ENCODE measurements around the gene UBXN10. TPM values are rescaled to one million over a fixed set of nuclear protein-coding genes. Genes with fewer than 3 reads are reported as not detected.

UBXN10 gene
- total and polyA plus RNA-seq, 2 of the 13 experiments (the other 11 are each of a cell fraction or from before 2014, with no cell fraction given): 0.04 to 0.05 TPM

DNA sequence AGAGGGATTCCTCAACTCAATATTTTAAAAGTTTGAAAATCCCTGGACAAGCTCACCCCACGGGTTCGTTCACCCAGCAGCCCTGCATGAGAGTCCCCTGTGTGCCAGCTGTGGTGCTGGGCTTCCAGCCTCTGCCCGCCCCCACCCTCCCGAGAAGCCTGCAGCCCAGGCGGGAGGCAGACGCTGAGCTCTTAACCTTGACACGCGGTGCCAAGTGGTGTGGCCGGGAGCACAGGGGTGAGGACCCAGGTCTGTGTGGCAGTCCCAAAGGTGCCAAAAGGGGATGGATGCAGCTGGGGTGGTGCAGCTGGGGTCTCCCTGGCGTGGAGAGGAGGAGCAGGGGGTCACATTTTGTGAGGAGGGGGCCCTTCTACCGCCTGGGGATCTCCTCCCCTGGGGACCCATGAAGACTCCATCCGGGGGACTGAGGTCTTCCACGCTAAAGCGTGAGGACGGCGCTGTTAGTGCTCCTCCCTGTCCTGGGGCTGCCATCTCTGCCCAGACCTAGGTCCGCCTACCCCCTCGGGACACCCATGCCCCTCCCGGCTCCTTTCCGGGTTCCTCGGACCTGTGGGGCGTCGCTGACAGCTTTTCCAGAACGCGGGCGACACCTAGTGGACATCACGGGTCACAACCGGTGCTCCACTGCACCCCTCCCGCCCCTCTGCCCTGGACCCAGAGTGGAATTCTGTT is 33.8 kb upstream of the UBXN10 start (continued):
- TF ChIP-seq, protein P1, sequence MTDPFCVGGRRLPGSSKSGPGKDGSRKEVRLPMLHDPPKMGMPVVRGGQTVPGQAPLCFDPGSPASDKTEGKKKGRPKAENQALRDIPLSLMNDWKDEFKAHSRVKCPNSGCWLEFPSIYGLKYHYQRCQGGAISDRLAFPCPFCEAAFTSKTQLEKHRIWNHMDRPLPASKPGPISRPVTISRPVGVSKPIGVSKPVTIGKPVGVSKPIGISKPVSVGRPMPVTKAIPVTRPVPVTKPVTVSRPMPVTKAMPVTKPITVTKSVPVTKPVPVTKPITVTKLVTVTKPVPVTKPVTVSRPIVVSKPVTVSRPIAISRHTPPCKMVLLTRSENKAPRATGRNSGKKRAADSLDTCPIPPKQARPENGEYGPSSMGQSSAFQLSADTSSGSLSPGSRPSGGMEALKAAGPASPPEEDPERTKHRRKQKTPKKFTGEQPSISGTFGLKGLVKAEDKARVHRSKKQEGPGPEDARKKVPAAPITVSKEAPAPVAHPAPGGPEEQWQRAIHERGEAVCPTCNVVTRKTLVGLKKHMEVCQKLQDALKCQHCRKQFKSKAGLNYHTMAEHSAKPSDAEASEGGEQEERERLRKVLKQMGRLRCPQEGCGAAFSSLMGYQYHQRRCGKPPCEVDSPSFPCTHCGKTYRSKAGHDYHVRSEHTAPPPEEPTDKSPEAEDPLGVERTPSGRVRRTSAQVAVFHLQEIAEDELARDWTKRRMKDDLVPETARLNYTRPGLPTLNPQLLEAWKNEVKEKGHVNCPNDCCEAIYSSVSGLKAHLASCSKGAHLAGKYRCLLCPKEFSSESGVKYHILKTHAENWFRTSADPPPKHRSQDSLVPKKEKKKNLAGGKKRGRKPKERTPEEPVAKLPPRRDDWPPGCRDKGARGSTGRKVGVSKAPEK (CRISPR knock-in tag; IDR thresholded peaks at IDR 0.05; ENCODE audit: borderline replicate concordance): no peak
- no peak for TF ChIP-seq PHF8 (CRISPR knock-in tag; IDR thresholded peaks at IDR 0.05)
- TF ChIP-seq, protein P2, sequence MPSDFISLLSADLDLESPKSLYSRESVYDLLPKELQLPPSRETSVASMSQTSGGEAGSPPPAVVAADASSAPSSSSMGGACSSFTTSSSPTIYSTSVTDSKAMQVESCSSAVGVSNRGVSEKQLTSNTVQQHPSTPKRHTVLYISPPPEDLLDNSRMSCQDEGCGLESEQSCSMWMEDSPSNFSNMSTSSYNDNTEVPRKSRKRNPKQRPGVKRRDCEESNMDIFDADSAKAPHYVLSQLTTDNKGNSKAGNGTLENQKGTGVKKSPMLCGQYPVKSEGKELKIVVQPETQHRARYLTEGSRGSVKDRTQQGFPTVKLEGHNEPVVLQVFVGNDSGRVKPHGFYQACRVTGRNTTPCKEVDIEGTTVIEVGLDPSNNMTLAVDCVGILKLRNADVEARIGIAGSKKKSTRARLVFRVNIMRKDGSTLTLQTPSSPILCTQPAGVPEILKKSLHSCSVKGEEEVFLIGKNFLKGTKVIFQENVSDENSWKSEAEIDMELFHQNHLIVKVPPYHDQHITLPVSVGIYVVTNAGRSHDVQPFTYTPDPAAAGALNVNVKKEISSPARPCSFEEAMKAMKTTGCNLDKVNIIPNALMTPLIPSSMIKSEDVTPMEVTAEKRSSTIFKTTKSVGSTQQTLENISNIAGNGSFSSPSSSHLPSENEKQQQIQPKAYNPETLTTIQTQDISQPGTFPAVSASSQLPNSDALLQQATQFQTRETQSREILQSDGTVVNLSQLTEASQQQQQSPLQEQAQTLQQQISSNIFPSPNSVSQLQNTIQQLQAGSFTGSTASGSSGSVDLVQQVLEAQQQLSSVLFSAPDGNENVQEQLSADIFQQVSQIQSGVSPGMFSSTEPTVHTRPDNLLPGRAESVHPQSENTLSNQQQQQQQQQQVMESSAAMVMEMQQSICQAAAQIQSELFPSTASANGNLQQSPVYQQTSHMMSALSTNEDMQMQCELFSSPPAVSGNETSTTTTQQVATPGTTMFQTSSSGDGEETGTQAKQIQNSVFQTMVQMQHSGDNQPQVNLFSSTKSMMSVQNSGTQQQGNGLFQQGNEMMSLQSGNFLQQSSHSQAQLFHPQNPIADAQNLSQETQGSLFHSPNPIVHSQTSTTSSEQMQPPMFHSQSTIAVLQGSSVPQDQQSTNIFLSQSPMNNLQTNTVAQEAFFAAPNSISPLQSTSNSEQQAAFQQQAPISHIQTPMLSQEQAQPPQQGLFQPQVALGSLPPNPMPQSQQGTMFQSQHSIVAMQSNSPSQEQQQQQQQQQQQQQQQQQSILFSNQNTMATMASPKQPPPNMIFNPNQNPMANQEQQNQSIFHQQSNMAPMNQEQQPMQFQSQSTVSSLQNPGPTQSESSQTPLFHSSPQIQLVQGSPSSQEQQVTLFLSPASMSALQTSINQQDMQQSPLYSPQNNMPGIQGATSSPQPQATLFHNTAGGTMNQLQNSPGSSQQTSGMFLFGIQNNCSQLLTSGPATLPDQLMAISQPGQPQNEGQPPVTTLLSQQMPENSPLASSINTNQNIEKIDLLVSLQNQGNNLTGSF (CRISPR knock-in tag; IDR thresholded peaks at IDR 0.05): no peak
- TF ChIP-seq ZNF30 (CRISPR knock-in tag; IDR thresholded peaks at IDR 0.05): no peak
- TF ChIP-seq HNRNPL (IDR thresholded peaks at IDR 0.05; ENCODE audit: low read depth, low read length): no peak
- no peak for TF ChIP-seq CAMTA2 (CRISPR knock-in tag; IDR thresholded peaks at IDR 0.05; ENCODE audit: borderline replicate concordance)
- TF ChIP-seq ISL2 (CRISPR knock-in tag; IDR thresholded peaks at IDR 0.05): 0 out of 2 replicates have a peak, but pooled peaks have one; percentile 21
- no peak for TF ChIP-seq CHCHD3 (CRISPR knock-in tag; IDR thresholded peaks at IDR 0.05)
- no peak for TF ChIP-seq KAT2B (IDR thresholded peaks at IDR 0.05; ENCODE audit: borderline replicate concordance, low read depth, low read length)
- no peak for TF ChIP-seq ZBTB21 (CRISPR knock-in tag; IDR thresholded peaks at IDR 0.05)
- no peak for TF ChIP-seq THYN1 (CRISPR knock-in tag; IDR thresholded peaks at IDR 0.05; ENCODE audit: borderline replicate concordance, low read depth)
- TF ChIP-seq U2AF1 (optimal IDR thresholded peaks at IDR 0.05; ENCODE audit: low read depth, low read length): no peak
- TF ChIP-seq, protein P3, sequence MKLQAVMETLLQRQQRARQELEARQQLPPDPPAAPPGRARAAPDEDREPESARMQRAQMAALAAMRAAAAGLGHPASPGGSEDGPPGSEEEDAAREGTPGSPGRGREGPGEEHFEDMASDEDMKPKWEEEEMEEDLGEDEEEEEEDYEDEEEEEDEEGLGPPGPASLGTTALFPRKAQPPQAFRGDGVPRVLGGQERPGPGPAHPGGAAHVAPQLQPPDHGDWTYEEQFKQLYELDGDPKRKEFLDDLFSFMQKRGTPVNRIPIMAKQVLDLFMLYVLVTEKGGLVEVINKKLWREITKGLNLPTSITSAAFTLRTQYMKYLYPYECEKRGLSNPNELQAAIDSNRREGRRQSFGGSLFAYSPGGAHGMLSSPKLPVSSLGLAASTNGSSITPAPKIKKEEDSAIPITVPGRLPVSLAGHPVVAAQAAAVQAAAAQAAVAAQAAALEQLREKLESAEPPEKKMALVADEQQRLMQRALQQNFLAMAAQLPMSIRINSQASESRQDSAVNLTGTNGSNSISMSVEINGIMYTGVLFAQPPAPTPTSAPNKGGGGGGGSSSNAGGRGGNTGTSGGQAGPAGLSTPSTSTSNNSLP (IDR thresholded peaks at IDR 0.05; ENCODE audit: low read depth, low read length): no peak
- TF ChIP-seq RXRA (CRISPR knock-in tag; IDR thresholded peaks at IDR 0.05): no peak
- TF ChIP-seq YEATS2 (CRISPR knock-in tag; IDR thresholded peaks at IDR 0.05; ENCODE audit: borderline replicate concordance): no peak
- no peak for TF ChIP-seq ZNF558 (CRISPR knock-in tag; IDR thresholded peaks at IDR 0.05; ENCODE audit: borderline replicate concordance)
- no peak for TF ChIP-seq ZBTB38 (CRISPR knock-in tag; IDR thresholded peaks at IDR 0.05)
- no peak for TF ChIP-seq SMAD1 (CRISPR knock-in tag; IDR thresholded peaks at IDR 0.05; ENCODE audit: borderline replicate concordance, low read depth)
- no peak for TF ChIP-seq JUND (CRISPR knock-in tag; IDR thresholded peaks at IDR 0.05)
- no peak for TF ChIP-seq ZFP37 (CRISPR knock-in tag; IDR thresholded peaks at IDR 0.05; ENCODE audit: borderline replicate concordance)
- no peak for TF ChIP-seq SRSF9 (IDR thresholded peaks at IDR 0.05; ENCODE audit: borderline replicate concordance, insufficient read depth, low read depth, low read length, poor library complexity, severe bottlenecking)
